GM12878 (cell line): ENCODE measurements around the gene TRIM37.

Experiments used
- ELK1 ChIP-seq: IDR thresholded peaks from 2 replicates; pipeline ENCODE4 v1.6.1; 2012; ENCODE audit warnings: low read depth, low read length, improper control_type of control experiment
- WRNIP1 ChIP-seq: IDR thresholded peaks from 2 replicates; pipeline ENCODE4 v1.6.1; 2011; ENCODE audit warnings: low read depth, low read length, improper control_type of control experiment, borderline replicate concordance

DNA sequence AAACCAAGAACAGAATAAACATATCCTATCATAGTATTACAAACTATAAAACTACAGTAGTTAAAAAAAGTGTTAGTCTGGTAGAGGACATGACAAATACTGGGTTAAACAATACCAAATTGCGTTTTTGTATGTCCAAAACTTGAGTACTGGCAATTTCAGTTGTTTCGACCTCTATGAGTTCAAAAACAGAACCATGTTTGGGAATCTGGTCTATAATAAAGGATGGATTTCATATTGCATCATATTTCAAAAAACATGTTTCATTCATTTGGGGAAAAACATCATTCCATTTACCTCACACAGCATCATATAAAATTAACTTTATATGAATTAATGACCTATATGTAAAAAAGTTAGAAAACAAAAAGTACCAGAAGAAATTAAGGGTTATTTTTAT, 81.8 kb downstream of the TRIM37 start:
- TF ChIP-seq ELK1 (no peak), WRNIP1 (no peak)
